ENCODE measurements around the gene DIP2A.
A peak's percentile ranks its signal among the peaks of the same experiment; 100 is the strongest.
"Not testable (repeated sequence)": the region's sequence is repeated elsewhere in the genome, so short reads cannot be mapped to it uniquely, and the experiment has no call there.

The DIP2A gene

DNA sequence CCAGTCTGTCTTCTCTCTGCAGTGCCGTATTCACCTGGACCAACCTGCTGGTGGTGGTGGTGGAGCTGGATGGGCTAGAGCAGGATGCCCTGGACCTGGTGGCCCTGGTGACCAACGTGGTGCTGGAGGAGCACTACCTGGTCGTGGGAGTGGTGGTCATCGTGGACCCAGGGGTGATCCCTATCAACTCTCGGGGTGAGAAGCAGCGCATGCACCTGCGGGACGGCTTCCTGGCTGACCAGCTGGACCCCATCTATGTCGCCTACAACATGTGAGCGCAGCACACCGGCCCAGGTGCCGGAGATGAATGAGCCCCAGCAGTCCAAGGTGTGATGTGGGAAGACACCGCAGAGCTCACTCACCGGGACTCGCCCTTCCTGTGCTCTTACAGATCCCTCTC lies 108.7 kb downstream of the DIP2A start:
- ATAC-seq (replicated peaks) (no peak), DNase-seq (no peak)
- Mint-ChIP-seq H3K27ac (peak overlapping the region in 1 of 2 donors; percentile 46), H3K27me3 (no peaks in the 10 kb centered on the region), H3K4me3 (no peak overlapping the region), H3K9me3 (no peaks in the 10 kb centered on the region), H3K36me3 (ENCODE audit: insufficient read depth) (peaks cover 40% of the 10 kb centered on the region), H3K4me1 (ENCODE audit: low read depth in 2 of 2) (peaks cover 0 to 14% of the 10 kb centered on the region in 2 donors)

DNA sequence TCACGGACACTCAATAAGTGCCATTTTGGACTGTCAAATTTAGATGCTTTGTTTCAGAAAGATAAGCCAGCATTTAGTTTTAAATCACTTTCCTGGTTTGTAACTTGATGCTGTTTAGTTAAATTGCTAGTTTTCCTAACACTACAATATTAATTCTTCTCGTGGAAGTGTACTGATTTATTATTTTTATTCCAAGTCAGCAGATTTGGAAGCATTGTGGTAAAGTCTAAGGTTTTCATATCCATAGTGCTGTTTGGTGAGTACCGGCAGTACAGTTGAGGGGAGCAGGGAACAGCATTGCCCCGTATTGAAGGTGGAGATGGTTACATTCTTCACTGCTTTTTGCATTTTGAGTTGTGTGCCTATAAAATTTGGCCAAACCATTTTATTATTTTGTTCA lies 109.9 kb downstream of the DIP2A start:
- peaks cover 36% of the 10 kb centered on the region for H3K36me3 Mint-ChIP-seq (ENCODE audit: insufficient read depth)
- ATAC-seq (replicated peaks) (no peak), DNase-seq (no peak)
- peaks cover 0 to 8% of the 10 kb centered on the region in 2 donors for H3K9me3 Mint-ChIP-seq
- H3K27me3 Mint-ChIP-seq, result no peaks in the 10 kb centered on the region
- H3K4me1 Mint-ChIP-seq (ENCODE audit: low read depth in 2 of 2), result peaks cover 0 to 7% of the 10 kb centered on the region in 2 donors
- H3K4me3 Mint-ChIP-seq, result no peak overlapping the region
- no peak overlapping the region for H3K27ac Mint-ChIP-seq

DNA sequence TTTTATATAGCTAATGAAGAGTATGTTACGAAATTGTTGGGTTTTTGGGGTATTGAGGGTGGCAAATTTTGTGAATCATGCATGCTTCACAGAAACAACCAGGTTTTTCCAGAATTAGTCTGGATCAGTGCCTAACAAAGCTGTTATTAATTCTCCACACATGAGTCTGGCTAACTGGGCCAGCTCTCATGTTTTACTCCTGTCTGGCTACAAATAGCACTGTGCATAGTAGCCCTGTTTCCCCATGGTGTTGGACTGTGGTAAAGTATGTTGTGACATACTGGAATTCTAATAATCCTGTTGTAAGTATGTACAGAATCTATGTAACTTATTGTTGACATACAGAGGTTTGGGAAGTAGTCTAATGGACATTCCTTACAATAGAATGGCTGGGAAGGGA lies 110.4 kb downstream of the DIP2A start:
- peaks cover 0 to 8% of the 10 kb centered on the region in 2 donors for H3K9me3 Mint-ChIP-seq
- H3K4me3 Mint-ChIP-seq, result no peak overlapping the region
- H3K4me1 Mint-ChIP-seq (ENCODE audit: low read depth in 2 of 2), result peaks cover 0 to 7% of the 10 kb centered on the region in 2 donors
- ATAC-seq (replicated peaks) (no peak), DNase-seq (no peak)
- peak overlapping the region in 1 of 2 donors; percentile 29 for H3K27ac Mint-ChIP-seq
- H3K27me3 Mint-ChIP-seq, result no peaks in the 10 kb centered on the region
- peaks cover 36% of the 10 kb centered on the region for H3K36me3 Mint-ChIP-seq (ENCODE audit: insufficient read depth)

DNA sequence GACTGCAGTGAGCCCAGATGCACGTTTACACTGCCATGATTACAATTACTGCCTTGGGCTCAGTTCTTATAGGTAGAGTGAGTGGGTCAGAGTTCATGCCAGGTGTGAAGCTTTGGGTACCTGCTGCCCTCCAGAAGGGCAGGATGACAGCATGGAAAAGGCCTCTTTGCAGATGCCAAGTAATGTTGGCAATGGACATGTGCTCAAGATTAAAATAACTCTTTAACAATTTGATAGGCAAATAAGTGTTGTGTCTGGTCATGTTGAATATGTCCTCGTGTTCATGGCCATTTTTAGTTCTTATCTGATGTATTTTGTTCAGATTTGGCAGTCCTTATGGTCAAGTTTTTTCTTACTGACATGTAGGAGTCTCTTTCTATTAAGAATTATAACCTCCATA lies 111.4 kb downstream of the DIP2A start:
- Mint-ChIP-seq H3K27ac (peak overlapping the region in 1 of 2 donors; percentile 44), H3K4me1 (ENCODE audit: low read depth in 2 of 2) (peaks cover 0 to 5% of the 10 kb centered on the region in 2 donors), H3K36me3 (ENCODE audit: insufficient read depth) (peaks cover 32% of the 10 kb centered on the region), H3K9me3 (peaks cover 0 to 8% of the 10 kb centered on the region in 2 donors), H3K27me3 (no peaks in the 10 kb centered on the region), H3K4me3 (no peak overlapping the region)
- no peak for ATAC-seq (replicated peaks)
- DNase-seq, result no peak

DNA sequence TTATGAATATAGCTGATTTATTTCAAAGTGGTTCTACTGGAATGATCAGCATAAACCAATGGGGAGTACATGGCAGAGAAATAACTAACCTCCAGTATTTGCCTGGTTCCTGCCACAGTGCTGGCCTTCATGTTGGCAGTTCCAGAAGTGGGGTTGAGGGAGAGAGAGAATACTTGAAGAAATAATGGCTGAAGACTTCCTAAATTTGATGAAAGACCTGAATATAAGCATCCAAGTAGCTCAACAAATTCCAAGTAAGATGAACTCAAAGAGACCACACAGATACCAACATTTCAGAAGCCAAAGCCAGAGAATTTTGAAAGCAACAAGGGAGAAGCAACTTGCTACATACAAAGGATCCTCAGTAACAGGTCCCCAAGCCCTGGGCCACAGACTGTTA lies 111.9 kb downstream of the DIP2A start:
- Mint-ChIP-seq H3K36me3 (ENCODE audit: insufficient read depth) (peaks cover 27% of the 10 kb centered on the region), H3K4me3 (no peak overlapping the region), H3K9me3 (peaks cover 0 to 8% of the 10 kb centered on the region in 2 donors), H3K4me1 (ENCODE audit: low read depth in 2 of 2) (peaks cover 0 to 9% of the 10 kb centered on the region in 2 donors), H3K27me3 (no peaks in the 10 kb centered on the region), H3K27ac (peak overlapping the region in 1 of 2 donors; percentile 44)
- ATAC-seq (replicated peaks) (no peak), DNase-seq (no peak)

DNA sequence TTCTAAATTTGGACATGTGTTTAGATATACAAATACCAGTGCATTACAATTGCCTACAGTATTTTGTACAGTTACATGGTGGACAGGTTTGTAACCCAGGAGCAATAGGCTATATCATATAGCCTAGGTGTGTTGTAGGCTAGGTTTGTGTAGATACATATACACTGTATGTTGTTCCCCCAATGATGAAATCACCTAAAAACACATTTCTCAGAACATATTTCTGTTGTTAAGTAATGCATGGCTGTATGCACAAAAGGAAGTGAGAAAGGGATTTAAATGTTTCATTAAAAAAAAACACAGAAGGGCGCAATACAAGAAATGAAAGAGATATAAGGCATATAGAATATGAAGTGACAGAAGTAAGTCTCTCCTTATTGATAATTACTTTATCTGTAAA lies 114.2 kb downstream of the DIP2A start:
- no peak overlapping the region for H3K27ac Mint-ChIP-seq
- H3K4me1 Mint-ChIP-seq (ENCODE audit: low read depth in 2 of 2), result peaks cover 0 to 9% of the 10 kb centered on the region in 2 donors
- H3K4me3 Mint-ChIP-seq, result no peak overlapping the region
- ATAC-seq (replicated peaks) (no peak), DNase-seq (no peak)
- H3K9me3 Mint-ChIP-seq, result peaks cover 0 to 8% of the 10 kb centered on the region in 2 donors
- no peaks in the 10 kb centered on the region for H3K27me3 Mint-ChIP-seq
- H3K36me3 Mint-ChIP-seq (ENCODE audit: insufficient read depth), result peaks cover 11% of the 10 kb centered on the region

DNA sequence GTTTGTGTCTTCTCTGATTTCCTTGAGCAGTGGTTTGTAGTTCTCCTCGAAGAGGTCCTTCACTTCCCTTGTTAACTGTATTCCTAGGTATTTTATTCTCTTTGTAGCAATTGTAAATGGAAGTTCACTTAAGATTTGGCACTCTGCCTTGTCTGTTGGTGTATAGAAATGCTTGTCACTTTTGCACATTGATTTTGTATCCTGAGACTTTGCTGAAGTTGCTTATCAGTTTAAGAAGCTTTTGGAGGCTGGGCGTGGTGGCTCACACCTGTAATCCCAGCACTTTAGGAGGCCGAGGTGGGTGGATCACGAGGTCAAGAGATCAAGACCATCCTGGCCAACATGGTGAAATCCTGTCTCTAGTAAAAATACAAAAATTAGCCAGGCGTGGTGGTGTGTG lies 119.1 kb downstream of the DIP2A start:
- H3K4me3 Mint-ChIP-seq; ATAC-seq (replicated peaks); DNase-seq; H3K4me1 Mint-ChIP-seq (ENCODE audit: low read depth in 2 of 2); H3K36me3 Mint-ChIP-seq (ENCODE audit: insufficient read depth); H3K27me3 Mint-ChIP-seq: not testable (repeated sequence)
- Mint-ChIP-seq H3K9me3 (peaks cover 7 to 12% of the 10 kb centered on the region in 2 donors), H3K27ac (peak overlapping the region in 1 of 2 donors; percentile 67)

DNA sequence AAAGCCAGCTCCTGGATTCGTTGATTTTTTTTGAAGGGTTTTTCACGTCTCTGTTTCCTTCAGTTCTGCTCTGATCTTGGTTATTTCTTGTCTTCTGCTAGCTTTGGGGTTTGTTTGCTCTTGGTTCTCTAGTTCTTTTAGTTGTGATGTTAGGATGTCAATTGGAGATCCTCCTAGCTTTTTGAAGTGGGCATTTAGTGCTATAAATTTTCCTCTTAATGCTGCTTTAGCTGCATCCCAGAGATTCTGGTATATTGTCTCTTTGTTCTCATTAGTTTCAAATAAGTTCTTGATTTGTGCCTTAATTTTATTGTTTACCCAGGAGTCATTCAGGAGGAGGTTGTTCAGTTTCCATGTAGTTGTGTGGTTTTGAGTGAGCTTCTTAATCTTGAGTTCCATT lies 120.7 kb downstream of the DIP2A start:
- not testable (repeated sequence) for H3K27ac Mint-ChIP-seq; H3K36me3 Mint-ChIP-seq (ENCODE audit: insufficient read depth); H3K4me3 Mint-ChIP-seq; H3K27me3 Mint-ChIP-seq; ATAC-seq (replicated peaks); H3K9me3 Mint-ChIP-seq; H3K4me1 Mint-ChIP-seq (ENCODE audit: low read depth in 2 of 2); DNase-seq

DNA sequence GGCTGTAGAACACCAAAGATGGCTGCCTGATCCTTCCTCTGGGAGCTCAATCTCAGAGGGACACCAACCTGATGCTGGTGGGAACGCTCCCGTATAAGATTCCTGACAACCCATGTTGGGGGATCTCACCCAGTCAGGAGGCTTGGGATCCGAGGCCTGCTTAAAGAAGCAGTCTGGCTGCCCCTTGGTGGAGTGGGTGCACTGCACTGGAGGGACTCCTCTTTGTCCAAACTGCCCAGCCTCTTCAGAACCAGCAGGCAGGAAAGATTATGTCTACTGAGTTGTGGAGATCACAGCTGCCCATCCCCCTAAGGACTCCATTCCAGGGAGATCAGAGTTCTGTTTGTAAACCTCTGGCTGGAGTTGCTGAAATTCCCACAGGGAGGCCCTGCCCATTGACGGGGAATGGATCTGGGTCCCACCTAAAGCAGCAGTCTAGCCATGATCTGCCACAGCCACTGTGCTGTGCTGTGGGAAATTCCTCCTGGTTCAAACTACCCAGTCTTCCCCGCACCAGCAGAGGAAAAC lies 123.2 kb downstream of the DIP2A start:
- Mint-ChIP-seq H3K9me3 (peaks cover 7 to 13% of the 10 kb centered on the region in 2 donors), H3K4me1 (ENCODE audit: low read depth in 2 of 2) (peaks cover 2 to 5% of the 10 kb centered on the region in 2 donors), H3K36me3 (ENCODE audit: insufficient read depth) (peaks cover 3% of the 10 kb centered on the region), H3K27ac (no peak overlapping the region), H3K27me3 (peaks cover 0 to 8% of the 10 kb centered on the region in 2 donors), H3K4me3 (no peak overlapping the region)
- ATAC-seq (replicated peaks), result no peak
- no peak for DNase-seq

DNA sequence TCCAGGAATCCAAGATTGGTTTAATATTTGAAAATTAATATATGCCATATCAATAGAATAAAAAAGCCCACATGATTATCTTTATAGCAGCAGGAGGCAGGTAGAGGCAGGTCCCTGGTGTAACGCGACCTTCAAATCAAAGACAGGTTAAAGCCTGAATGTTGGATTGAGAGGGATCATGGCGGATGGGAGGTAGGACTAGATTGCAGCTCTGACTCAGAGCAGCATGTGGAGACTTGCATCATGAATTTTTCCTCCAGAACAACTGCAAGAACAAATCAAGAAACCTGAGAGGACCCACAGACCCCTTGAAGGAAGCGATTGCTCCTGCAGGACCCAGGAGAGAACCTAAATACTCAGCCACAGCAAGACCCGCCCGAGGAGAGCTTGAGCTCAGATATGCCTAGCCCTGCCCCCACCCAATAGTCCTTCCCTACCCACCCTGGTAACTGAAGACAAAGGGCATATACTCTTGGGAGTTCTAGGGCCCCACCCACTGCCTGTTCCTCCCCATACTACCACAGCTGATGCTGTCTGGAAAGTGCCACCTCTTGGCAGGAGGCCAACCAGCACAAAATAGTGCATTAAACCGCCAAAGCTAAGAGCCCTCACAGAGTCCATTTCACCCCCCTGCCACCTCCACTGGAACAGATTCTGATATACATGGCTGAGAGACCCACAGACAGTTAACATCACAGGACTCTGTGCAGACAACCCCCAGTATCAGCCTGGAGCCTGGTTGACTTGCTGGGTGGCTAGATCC lies 126.7 kb downstream of the DIP2A start:
- H3K27ac Mint-ChIP-seq, result no peak overlapping the region
- DNase-seq (no peak), ATAC-seq (replicated peaks) (no peak)
- no peak overlapping the region for H3K4me3 Mint-ChIP-seq
- H3K4me1 Mint-ChIP-seq (ENCODE audit: low read depth in 2 of 2), result peaks cover 5% of the 10 kb centered on the region in 2 donors
- peaks cover 3% of the 10 kb centered on the region for H3K36me3 Mint-ChIP-seq (ENCODE audit: insufficient read depth)
- H3K9me3 Mint-ChIP-seq, result peaks cover 17 to 26% of the 10 kb centered on the region in 2 donors
- H3K27me3 Mint-ChIP-seq, result peaks cover 0 to 8% of the 10 kb centered on the region in 2 donors

DNA sequence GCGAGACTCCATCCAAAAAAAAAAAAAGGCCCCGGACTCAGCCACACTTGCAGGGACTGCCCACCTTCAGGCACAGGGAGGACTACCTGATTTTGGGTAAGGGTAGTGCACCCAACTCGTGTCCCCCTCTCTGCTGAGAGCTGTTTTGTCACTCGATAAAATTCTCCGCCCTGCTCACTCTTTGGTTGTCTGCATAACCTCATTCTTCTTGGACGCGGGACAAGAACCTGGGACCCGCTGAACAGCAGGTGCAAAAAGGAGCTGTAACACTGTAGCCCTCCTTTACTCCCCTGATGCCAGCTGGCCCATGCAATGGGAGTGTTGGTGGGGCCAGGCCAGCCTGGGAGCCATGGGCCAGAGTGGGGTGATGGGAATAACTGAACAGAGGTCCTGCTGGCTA lies 135.6 kb downstream of the DIP2A start:
- peaks cover 3 to 16% of the 10 kb centered on the region in 2 donors for H3K9me3 Mint-ChIP-seq

DNA sequence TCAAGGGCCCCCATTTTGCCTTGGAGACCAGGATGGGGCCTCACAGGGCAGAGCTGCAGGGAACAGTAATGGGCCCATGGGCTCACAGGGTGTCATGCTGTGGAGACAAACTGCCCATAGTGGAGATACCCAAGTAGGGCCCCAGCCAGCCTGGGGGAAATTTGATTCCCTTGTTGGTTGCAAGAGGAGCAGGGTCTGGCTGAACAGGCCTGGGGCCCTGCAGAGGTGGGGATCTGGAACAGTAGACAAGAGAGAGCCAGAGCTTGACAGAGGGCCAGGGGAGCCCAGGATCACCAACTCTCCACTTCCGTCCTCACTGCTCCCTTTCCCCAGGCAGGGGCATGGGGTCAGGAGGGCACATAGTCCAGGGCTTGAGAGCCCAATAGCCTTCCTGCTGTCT lies 137.5 kb downstream of the DIP2A start:
- ATAC-seq (replicated peaks) (no peak), DNase-seq (no peak)
- H3K4me3 Mint-ChIP-seq, result no peak overlapping the region
- no peaks in the 10 kb centered on the region for H3K36me3 Mint-ChIP-seq (ENCODE audit: insufficient read depth)
- H3K27ac Mint-ChIP-seq, result peak overlapping the region in 1 of 2 donors; percentile 49
- H3K4me1 Mint-ChIP-seq (ENCODE audit: low read depth in 2 of 2), result no peaks in the 10 kb centered on the region
- no peaks in the 10 kb centered on the region for H3K27me3 Mint-ChIP-seq
- no peaks in the 10 kb centered on the region for H3K9me3 Mint-ChIP-seq

More for the DNA sequence above, 135.6 kb downstream of the DIP2A start:
- H3K27me3 Mint-ChIP-seq, result no peaks in the 10 kb centered on the region
- no peak for ATAC-seq (replicated peaks)
- H3K4me1 Mint-ChIP-seq (ENCODE audit: low read depth in 2 of 2), result no peaks in the 10 kb centered on the region
- no peak for DNase-seq
- no peaks in the 10 kb centered on the region for H3K36me3 Mint-ChIP-seq (ENCODE audit: insufficient read depth)
- no peak overlapping the region for H3K4me3 Mint-ChIP-seq
- no peak overlapping the region for H3K27ac Mint-ChIP-seq

DNA sequence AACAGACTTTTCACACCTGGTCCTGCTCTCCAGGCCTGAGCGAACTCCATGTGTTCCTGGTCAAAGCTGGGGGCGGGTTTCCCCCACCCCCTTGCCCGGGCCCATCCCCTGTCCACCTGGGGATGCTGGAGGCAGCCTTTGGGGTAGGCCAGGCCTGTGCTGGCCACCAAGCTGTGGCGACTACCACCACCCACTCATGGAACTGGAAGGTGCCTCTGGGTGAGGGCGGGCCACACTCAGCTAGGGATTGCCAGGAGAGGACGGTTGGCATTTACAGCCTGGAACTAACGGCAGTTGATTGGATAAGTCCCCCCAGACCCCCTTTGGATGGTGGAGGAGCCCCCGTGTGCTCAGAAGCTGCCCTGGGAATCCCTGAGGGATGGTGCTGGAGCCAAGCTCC lies 138.3 kb downstream of the DIP2A start:
- ATAC-seq (replicated peaks), result no peak
- Mint-ChIP-seq H3K4me3 (no peak overlapping the region), H3K4me1 (ENCODE audit: low read depth in 2 of 2) (peaks cover 0 to 1% of the 10 kb centered on the region in 2 donors), H3K27ac (no peak overlapping the region), H3K36me3 (ENCODE audit: insufficient read depth) (no peaks in the 10 kb centered on the region), H3K27me3 (no peaks in the 10 kb centered on the region), H3K9me3 (no peaks in the 10 kb centered on the region)
- no peak for DNase-seq

DNA sequence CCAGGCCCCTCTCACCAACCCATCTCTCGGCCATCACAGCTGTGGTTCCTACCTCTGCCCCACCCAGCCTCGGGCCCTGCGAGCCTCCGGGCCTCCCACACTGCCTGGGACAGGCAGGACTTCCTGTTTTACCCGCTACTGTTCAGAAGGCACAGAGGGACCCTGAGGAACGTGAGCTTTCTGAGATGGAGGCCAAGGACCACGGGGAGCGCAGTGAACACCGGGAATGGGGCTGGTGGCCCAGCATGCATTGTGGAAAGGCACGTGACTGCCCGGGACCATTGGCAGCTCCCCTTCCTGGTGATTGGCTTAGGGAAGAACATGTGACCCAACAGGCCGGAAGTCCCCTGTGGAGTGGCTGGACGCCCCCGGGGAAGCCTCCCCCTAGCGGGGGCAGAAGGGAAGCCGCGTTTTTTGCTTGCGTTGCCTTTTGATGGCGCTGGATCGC lies 139.2 kb downstream of the DIP2A start:
- no peak overlapping the region for H3K4me3 Mint-ChIP-seq
- no peak for ATAC-seq (replicated peaks)
- no peak overlapping the region for H3K27ac Mint-ChIP-seq
- H3K9me3 Mint-ChIP-seq, result no peaks in the 10 kb centered on the region
- H3K36me3 Mint-ChIP-seq (ENCODE audit: insufficient read depth), result no peaks in the 10 kb centered on the region
- DNase-seq, result no peak
- peaks cover 1 to 3% of the 10 kb centered on the region in 2 donors for H3K4me1 Mint-ChIP-seq (ENCODE audit: low read depth in 2 of 2)
- no peaks in the 10 kb centered on the region for H3K27me3 Mint-ChIP-seq

All from effector memory CD8-positive, alpha-beta T cell (primary cell).